Measurements from ENCODE around the gene NPLOC4.
A peak's percentile ranks its signal among the peaks of the same experiment; 100 is the strongest.

The NPLOC4 gene

GRCh38 chr17:81513753-81514488, 123.0 kb downstream of the NPLOC4 start:
- DNase-seq (ENCODE audit: low read depth in 1 of 2, low spot score in 1 of 2) = peak; percentile 73 to 82
- TF ChIP-seq JUND (IDR thresholded peaks at IDR 0.05; ENCODE audit: low read depth) = no peak
- in situ Hi-C loops (cut with HindIII; ENCODE audit: low pct_unique_long_range_greater_than_20kb, low sequenced_read_pairs) = no loop called here

- in situ Hi-C loops (cut with HindIII; ENCODE audit: low pct_unique_long_range_greater_than_20kb, low sequenced_read_pairs) = no loop called here
- TF ChIP-seq JUND (IDR thresholded peaks at IDR 0.05; ENCODE audit: low read depth) = no peak
- DNase-seq (ENCODE audit: low read depth in 1 of 2, low spot score in 1 of 2) = peak; percentile 65 to 82
These were observed 123.5 kb downstream of the NPLOC4 start for GRCh38 chr17:81513372-81513752.

- in situ Hi-C loops (cut with HindIII; ENCODE audit: low pct_unique_long_range_greater_than_20kb, low sequenced_read_pairs) = no loop called here
- TF ChIP-seq JUND (IDR thresholded peaks at IDR 0.05; ENCODE audit: low read depth) = no peak
- peak; percentile 96 to 97 for DNase-seq (ENCODE audit: low read depth in 1 of 2, low spot score in 1 of 2)
These were observed 124.1 kb downstream of the NPLOC4 start, which contains the start of gene ACTG1 for GRCh38 chr17:81512562-81513371. ACTG1 (minus strand) TSS chr17:81512799; CDS start chr17:81512354, 445 bp downstream.

DNA sequence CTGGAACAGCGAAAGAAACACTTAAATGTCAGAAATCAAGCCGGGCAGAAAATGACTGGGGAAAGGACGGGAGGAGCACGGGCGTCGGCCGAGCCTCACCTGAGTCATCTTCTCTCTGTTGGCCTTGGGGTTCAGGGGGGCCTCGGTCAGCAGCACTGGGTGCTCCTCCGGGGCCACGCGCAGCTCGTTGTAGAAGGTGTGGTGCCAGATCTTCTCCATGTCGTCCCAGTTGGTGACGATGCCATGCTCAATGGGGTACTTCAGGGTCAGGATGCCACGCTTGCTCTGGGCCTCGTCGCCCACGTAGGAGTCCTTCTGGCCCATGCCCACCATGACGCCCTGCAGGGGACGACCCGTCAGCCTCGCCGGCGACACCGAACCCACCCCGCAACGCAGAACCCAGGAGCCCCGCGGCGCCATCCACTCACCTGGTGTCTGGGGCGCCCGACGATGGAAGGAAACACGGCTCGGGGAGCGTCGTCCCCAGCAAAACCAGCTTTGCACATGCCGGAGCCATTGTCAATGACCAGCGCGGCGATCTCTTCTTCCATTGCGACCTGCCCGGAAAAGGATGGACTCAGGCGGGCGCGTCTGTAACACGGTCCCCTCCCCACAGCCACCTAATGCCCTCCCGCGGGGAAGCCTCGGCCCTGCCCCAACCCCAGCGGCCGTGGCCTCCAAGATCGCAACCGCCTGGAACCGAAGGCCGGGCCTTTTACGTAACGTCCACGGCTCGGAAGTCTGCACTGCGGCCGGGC, 124.9 kb downstream of the NPLOC4 start:
- no peak for DNase-seq (ENCODE audit: low read depth in 1 of 2, low spot score in 1 of 2)
- in situ Hi-C loops (cut with HindIII; ENCODE audit: low pct_unique_long_range_greater_than_20kb, low sequenced_read_pairs) = no loop called here
- no peak for TF ChIP-seq JUND (IDR thresholded peaks at IDR 0.05; ENCODE audit: low read depth)

DNA sequence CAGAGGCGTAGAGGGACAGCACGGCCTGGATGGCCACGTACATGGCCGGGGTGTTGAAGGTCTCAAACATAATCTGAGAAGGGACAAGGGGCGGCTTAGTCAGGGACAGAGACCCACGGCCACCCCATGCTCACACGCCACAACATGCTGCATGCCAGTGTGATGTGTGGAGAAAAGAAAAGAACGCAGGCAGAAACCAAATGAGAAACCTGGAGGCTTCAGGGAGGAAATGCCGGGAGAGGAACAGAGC, 125.4 kb downstream of the NPLOC4 start:
- no peak for TF ChIP-seq JUND (IDR thresholded peaks at IDR 0.05; ENCODE audit: low read depth)
- in situ Hi-C loops (cut with HindIII; ENCODE audit: low pct_unique_long_range_greater_than_20kb, low sequenced_read_pairs) = no loop called here
- no peak for DNase-seq (ENCODE audit: low read depth in 1 of 2, low spot score in 1 of 2)

DNA sequence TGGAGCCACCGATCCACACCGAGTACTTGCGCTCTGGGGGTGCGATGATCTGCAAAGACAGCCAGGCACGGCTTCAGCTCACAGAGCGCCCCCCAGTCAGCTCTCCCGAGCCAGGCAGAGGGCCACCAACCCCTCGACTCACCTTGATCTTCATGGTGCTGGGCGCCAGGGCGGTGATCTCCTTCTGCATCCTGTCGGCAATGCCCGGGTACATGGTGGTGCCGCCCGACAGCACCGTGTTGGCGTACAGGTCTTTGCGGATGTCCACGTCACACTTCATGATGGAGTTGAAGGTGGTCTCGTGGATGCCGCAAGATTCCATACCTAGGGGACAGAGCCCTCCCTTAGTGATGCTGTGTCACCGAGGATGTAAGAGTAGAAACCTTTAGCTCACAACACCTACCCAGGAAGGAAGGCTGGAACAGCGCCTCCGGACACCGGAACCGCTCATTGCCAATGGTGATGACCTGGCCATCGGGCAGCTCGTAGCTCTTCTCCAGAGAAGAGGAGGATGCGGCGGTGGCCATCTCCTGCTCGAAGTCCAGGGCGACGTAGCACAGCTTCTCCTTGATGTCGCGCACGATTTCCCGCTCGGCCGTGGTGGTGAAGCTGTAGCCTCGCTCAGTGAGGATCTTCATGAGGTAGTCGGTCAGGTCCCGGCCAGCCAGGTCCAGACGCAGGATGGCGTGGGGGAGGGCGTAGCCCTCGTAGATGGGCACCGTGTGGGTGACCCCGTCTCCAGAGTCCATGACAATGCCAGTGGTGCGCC, 125.9 kb downstream of the NPLOC4 start:
- DNase-seq (ENCODE audit: low read depth in 1 of 2, low spot score in 1 of 2) = peak in 1 of 2 experiments; percentile 44
- in situ Hi-C loops (cut with HindIII; ENCODE audit: low pct_unique_long_range_greater_than_20kb, low sequenced_read_pairs) = no loop called here

GRCh38 chr17:81509972-81510784, 126.7 kb downstream of the NPLOC4 start:
- no peak for TF ChIP-seq JUND (IDR thresholded peaks at IDR 0.05; ENCODE audit: low read depth)
- DNase-seq (ENCODE audit: low read depth in 1 of 2, low spot score in 1 of 2) = no peak
- in situ Hi-C loops (cut with HindIII; ENCODE audit: low pct_unique_long_range_greater_than_20kb, low sequenced_read_pairs) = no loop called here

More for the DNA sequence above, 125.9 kb downstream of the NPLOC4 start:
- no peak for TF ChIP-seq JUND (IDR thresholded peaks at IDR 0.05; ENCODE audit: low read depth)

DNA sequence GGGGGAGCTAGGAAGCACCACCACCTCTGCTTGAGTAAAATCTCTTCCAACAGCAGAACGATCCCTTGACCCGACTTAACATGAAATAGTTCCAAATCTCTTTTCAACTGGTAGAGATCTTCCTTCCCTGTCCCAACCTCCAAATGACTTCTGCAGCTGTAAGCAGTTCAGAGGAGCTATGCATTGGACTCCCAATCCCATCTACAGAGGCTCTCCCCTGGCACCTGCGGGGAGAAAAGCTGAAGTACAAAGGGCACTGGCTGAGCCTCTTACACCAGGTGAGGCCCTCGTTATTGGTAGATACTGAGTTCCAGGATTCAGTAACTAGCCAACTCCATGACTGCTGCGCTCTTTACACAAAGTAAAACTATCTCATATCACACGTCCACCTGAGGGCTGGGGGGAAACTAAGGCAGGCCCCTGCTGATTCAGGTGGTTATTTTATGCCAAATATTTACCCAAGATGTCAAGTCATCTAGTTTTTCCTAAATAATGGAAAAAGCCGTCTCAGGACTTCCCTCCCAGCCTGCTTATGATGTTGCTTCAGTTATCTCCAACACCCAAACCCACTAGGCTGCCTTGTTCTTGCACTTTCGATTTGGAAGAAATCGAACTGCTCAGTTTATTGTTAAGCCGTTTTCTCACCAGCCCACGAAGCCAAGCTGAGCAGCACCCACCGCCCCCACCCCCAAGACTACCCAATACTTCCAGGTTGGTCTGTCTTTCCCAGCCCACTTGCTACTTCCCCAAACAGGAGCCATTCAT, 127.5 kb downstream of the NPLOC4 start:
- in situ Hi-C loops (cut with HindIII; ENCODE audit: low pct_unique_long_range_greater_than_20kb, low sequenced_read_pairs) = no loop called here
- TF ChIP-seq JUND (IDR thresholded peaks at IDR 0.05; ENCODE audit: low read depth) = no peak
- DNase-seq (ENCODE audit: low read depth in 1 of 2, low spot score in 1 of 2) = peak in 1 of 2 experiments; percentile 60

DNA sequence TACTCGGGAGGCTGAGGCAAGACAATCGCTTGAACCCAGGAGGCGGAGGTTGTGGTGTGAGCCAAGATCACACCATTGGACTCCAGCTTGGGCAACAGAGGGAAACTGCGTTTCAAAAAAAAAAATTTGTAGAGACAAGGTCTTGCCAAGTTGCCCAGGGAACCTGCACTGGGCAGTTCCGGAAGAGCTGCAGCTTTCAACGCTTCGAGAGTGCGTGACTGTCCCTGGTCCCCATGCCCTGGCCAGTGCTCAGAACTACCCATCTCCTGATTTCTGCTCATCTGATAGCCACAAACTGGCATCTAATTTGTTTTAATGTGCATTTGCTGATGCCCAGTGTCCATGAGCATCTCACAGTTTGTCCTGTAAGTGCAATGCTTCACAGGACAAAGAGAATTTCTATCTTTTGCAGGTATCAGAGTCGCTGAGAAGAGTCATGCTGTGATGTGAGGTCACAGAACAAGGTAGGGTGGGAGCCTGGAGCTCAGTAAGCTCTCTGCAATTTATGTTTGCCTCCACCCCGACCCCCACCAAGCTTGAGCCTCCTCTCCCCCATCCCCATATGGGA, 128.2 kb downstream of the NPLOC4 start:
- no peak; the same call in 1 of the 2 replicates for TF ChIP-seq JUND (IDR thresholded peaks at IDR 0.05; ENCODE audit: low read depth)
- DNase-seq (ENCODE audit: low read depth in 1 of 2, low spot score in 1 of 2) = peak in 1 of 2 experiments; percentile 64
- in situ Hi-C loops (cut with HindIII; ENCODE audit: low pct_unique_long_range_greater_than_20kb, low sequenced_read_pairs) = no loop called here
